Liver (tissue), 9 donors: ENCODE measurements around the gene CTPS1. TPM values are rescaled to one million over a fixed set of nuclear protein-coding genes. Genes with fewer than 3 reads are reported as not detected.

Experiments used
- DNase-seq: peaks from one replicate; pipeline ENCODE4 v3.0.0-alpha.2; 2017; ENCODE audit warnings: low spot score
- H3K27ac ChIP-seq, 2 donors: one replicate each; pipeline ENCODE4 v1.7.0; 2013; ENCODE audit warnings: inconsistent platforms in 2 of 2, low read length in 2 of 2, control low read depth in 1 of 2, low read depth in 1 of 2, mild to moderate bottlenecking in 1 of 2
- H3K27me3 ChIP-seq, 4 donors: one replicate each; pipeline versions ENCODE4 v1.6.1 to v1.7.0; 2013; ENCODE audit warnings: low read length in 3 of 4, inconsistent platforms in 1 of 4, mild to moderate bottlenecking in 1 of 4, moderate library complexity in 1 of 4; ENCODE audit not compliant: control insufficient read depth in 4 of 4, insufficient read depth in 4 of 4
- H3K36me3 ChIP-seq, 4 donors: one replicate each; pipeline versions ENCODE4 v1.6.1 to v1.7.0; 2013; ENCODE audit warnings: low read length in 3 of 4, mild to moderate bottlenecking in 3 of 4, low read depth in 1 of 4, moderate library complexity in 1 of 4; ENCODE audit not compliant: control insufficient read depth in 4 of 4, insufficient read depth in 3 of 4
- H3K4me1 ChIP-seq, 4 donors: one replicate each; pipeline versions ENCODE4 v1.6.1 to v1.7.0; 2013; ENCODE audit warnings: low read length in 3 of 4, mild to moderate bottlenecking in 3 of 4, moderate library complexity in 1 of 4; ENCODE audit not compliant: control insufficient read depth in 4 of 4, insufficient read depth in 4 of 4
- H3K4me3 ChIP-seq, 3 donors: one replicate each; pipeline versions ENCODE4 v1.6.1 to v1.7.0; 2013; ENCODE audit warnings: low read length in 3 of 3, control low read depth in 1 of 3, low read depth in 1 of 3, mild to moderate bottlenecking in 1 of 3
- H3K9ac ChIP-seq, 2 donors: one replicate each; pipeline ENCODE4 v1.7.0; 2013; ENCODE audit warnings: low read length in 2 of 2, mild to moderate bottlenecking in 2 of 2, moderate library complexity in 2 of 2, control low read depth in 1 of 2, low read depth in 1 of 2
- H3K9me3 ChIP-seq, 4 donors: one replicate each; pipeline versions ENCODE4 v1.6.1 to v1.7.0; 2013; ENCODE audit warnings: low read length in 3 of 4; ENCODE audit not compliant: control insufficient read depth in 4 of 4
- ATF3 ChIP-seq: IDR thresholded peaks from 2 replicates; pipeline ENCODE4 v1.6.1; 2016; ENCODE audit warnings: antibody characterized with exemption
- CTCF ChIP-seq: fragments of 150-350 bp; IDR thresholded peaks from 2 replicates; pipeline ENCODE4 v1.5.1; 2017; ENCODE audit warnings: improper control_type of control experiment, low read depth, low read length; ENCODE audit not compliant: missing input control
- FOXA1 ChIP-seq: IDR thresholded peaks from 2 replicates; pipeline ENCODE4 v1.6.1; 2016; ENCODE audit warnings: antibody characterized with exemption
- FOXA2 ChIP-seq: IDR thresholded peaks from 2 replicates; pipeline ENCODE4 v1.6.1; 2016; ENCODE audit warnings: antibody characterized with exemption
- GABPA ChIP-seq, 2 donors: IDR thresholded peaks in 1 of 2; conservative IDR thresholded peaks in 1 of 2; 2 replicates each; pipeline ENCODE4 v1.6.1; 2016; ENCODE audit warnings: antibody characterized with exemption in 2 of 2, mild to moderate bottlenecking in 1 of 2, moderate library complexity in 1 of 2
- HNF4A ChIP-seq, 2 donors: conservative IDR thresholded peaks; 2 replicates each; pipeline ENCODE4 v1.6.1; 2016; ENCODE audit warnings: antibody characterized with exemption in 2 of 2, mild to moderate bottlenecking in 2 of 2
- MAX ChIP-seq: IDR thresholded peaks from 2 replicates; pipeline ENCODE4 v1.6.1; 2016; ENCODE audit warnings: antibody characterized with exemption
- NR2F2 ChIP-seq: IDR thresholded peaks from 2 replicates; pipeline ENCODE4 v1.6.1; 2016; ENCODE audit warnings: antibody characterized with exemption
- RAD21 ChIP-seq, 2 donors: IDR thresholded peaks; 2 replicates each; pipeline ENCODE4 v1.6.1; 2016; ENCODE audit warnings: antibody characterized with exemption in 2 of 2, mild to moderate bottlenecking in 2 of 2
- REST ChIP-seq: IDR thresholded peaks from 2 replicates; pipeline ENCODE4 v1.6.1; 2016; ENCODE audit warnings: antibody characterized with exemption, mild to moderate bottlenecking
- RXRA ChIP-seq, 2 donors: IDR thresholded peaks; 2 replicates each; pipeline ENCODE4 v1.6.1; 2017 to 2018; ENCODE audit warnings: antibody characterized with exemption in 2 of 2, mild to moderate bottlenecking in 1 of 2
- SP1 ChIP-seq: IDR thresholded peaks from 2 replicates; pipeline ENCODE4 v1.6.1; 2018; ENCODE audit warnings: antibody characterized with exemption, mild to moderate bottlenecking
- TAF1 ChIP-seq: conservative IDR thresholded peaks from 2 replicates; pipeline ENCODE4 v1.6.1; 2016; ENCODE audit warnings: antibody characterized with exemption, mild to moderate bottlenecking
- YY1 ChIP-seq: IDR thresholded peaks from 2 replicates; pipeline ENCODE4 v1.6.1; 2016; ENCODE audit warnings: antibody characterized with exemption, mild to moderate bottlenecking
- ZBTB33 ChIP-seq: IDR thresholded peaks from 2 replicates; pipeline ENCODE4 v1.6.1; 2016; ENCODE audit warnings: antibody characterized with exemption
- WGBS: extraction: QIAGEN DNeasy Blood & Tissue Kit; methylation state at CpG from one replicate; pipeline ENCODE4 v1.1.7; 2013; 5-methylcytosine and 5-hydroxymethylcytosine counted together
- polyA plus RNA-seq, 2 donors: library from polyadenylated mRNA; stranded (reverse) in 1 of 2; unstranded in 1 of 2; fragments of 200-250 nt in 1 of 2; fragments of >200 nt in 1 of 2; fragmentation: Nextera tagmentation in 1 of 2; extraction: Ambion mirVana in 1 of 2; gene quantifications; one replicate each; pipeline versions ENCODE4 v1.2.1 to v1.2.3, GENCODE V29; 2013 to 2015
- total RNA-seq, 2 donors: library from RNA; depleted of rRNA; stranded (reverse); fragments of >200 nt; gene quantifications; one replicate each; pipeline ENCODE4 v1.2.3, GENCODE V29; 2014
- donor health status: healthy.
- donor health status: healthy.
- donor health status: healthy.
- donor health status: healthy.
- donor health status: healthy.

Gene CTPS1
- total and polyA plus RNA-seq, 4 donors, result 13.6 to 46.9 (median 19.8) TPM

- TF ChIP-seq ZBTB33 (no peak), RAD21 (IDR thresholded peaks at IDR 0.05) (no peak)
Observed at GRCh38 chr1:40949563-40949962, 29.9 kb upstream of the CTPS1 start (continued).

GRCh38 chr1:40951943-40952743, 27.4 kb upstream of the CTPS1 start:
- 25% methylated on average over 17 of the region's 17 CpGs for WGBS
- H3K4me1 ChIP-seq, result peaks cover 2 to 17% (median 8%) of the 10 kb centered on the region in 4 donors
- TF ChIP-seq MAX (no peak), YY1 (no peak), FOXA2 (no peak), RAD21 (IDR thresholded peaks at IDR 0.05) (peak; percentile 97 to 99), FOXA1 (no peak), REST (no peak), HNF4A (conservative IDR thresholded peaks at IDR 0.05) (peak in 1 of 2 donors; percentile 25), NR2F2 (no peak), SP1 (no peak), CTCF (peak; percentile 96), ATF3 (no peak), TAF1 (no peak), RXRA (IDR thresholded peaks at IDR 0.05) (peak in 1 of 2 donors; percentile 37), GABPA (IDR thresholded peaks at IDR 0.05 in 1 of 2, conservative IDR thresholded peaks at IDR 0.05 in 1 of 2) (no peak)
- no peaks in the 10 kb centered on the region for H3K36me3 ChIP-seq
- H3K9ac ChIP-seq, result no peak overlapping the region
- H3K27ac ChIP-seq, result no peak overlapping the region
- H3K27me3 ChIP-seq, result no peaks in the 10 kb centered on the region
- H3K4me3 ChIP-seq, result no peak overlapping the region
- DNase-seq, result peak; percentile 74
- no peaks in the 10 kb centered on the region for H3K9me3 ChIP-seq
